ENCODE results near the gene TMEM135.
"Not testable (repeated sequence)": the region's sequence is repeated elsewhere in the genome, so short reads cannot be mapped to it uniquely, and the experiment has no call there.

The TMEM135 gene

GRCh38 chr11:87263264-87263838 is 225.6 kb downstream of the TMEM135 start:
- H3K4me1 Mint-ChIP-seq (ENCODE audit: low read depth) = peaks cover 2% of the 10 kb centered on the region
- no peaks in the 10 kb centered on the region for H3K9me3 Mint-ChIP-seq
- no peak overlapping the region for H3K4me3 Mint-ChIP-seq
- no peaks in the 10 kb centered on the region for H3K36me3 Mint-ChIP-seq (ENCODE audit: low read depth)
- H3K27me3 Mint-ChIP-seq (ENCODE audit: low read depth) = no peaks in the 10 kb centered on the region
- DNase-seq (ENCODE audit: low spot score) = no peak
- no peak overlapping the region for H3K27ac Mint-ChIP-seq

GRCh38 chr11:87263979-87264378 is 226.2 kb downstream of the TMEM135 start:
- peaks cover 2% of the 10 kb centered on the region for H3K4me1 Mint-ChIP-seq (ENCODE audit: low read depth)
- no peaks in the 10 kb centered on the region for H3K27me3 Mint-ChIP-seq (ENCODE audit: low read depth)
- no peaks in the 10 kb centered on the region for H3K9me3 Mint-ChIP-seq
- no peaks in the 10 kb centered on the region for H3K36me3 Mint-ChIP-seq (ENCODE audit: low read depth)
- H3K27ac Mint-ChIP-seq = no peak overlapping the region
- H3K4me3 Mint-ChIP-seq = no peak overlapping the region
- no peak for DNase-seq (ENCODE audit: low spot score)

GRCh38 chr11:87265132-87265531 is 227.4 kb downstream of the TMEM135 start:
- DNase-seq (ENCODE audit: low spot score) = no peak
- Mint-ChIP-seq H3K27ac (no peak overlapping the region), H3K36me3 (ENCODE audit: low read depth) (no peaks in the 10 kb centered on the region), H3K4me1 (ENCODE audit: low read depth) (peaks cover under 1% of the 10 kb centered on the region), H3K4me3 (no peak overlapping the region), H3K9me3 (no peaks in the 10 kb centered on the region), H3K27me3 (ENCODE audit: low read depth) (no peaks in the 10 kb centered on the region)

- DNase-seq (ENCODE audit: low spot score) = no peak
- Mint-ChIP-seq H3K36me3 (ENCODE audit: low read depth) (no peaks in the 10 kb centered on the region), H3K4me3 (no peak overlapping the region), H3K27ac (no peak overlapping the region), H3K27me3 (ENCODE audit: low read depth) (no peaks in the 10 kb centered on the region), H3K9me3 (no peaks in the 10 kb centered on the region), H3K4me1 (ENCODE audit: low read depth) (no peaks in the 10 kb centered on the region)
Measured at GRCh38 chr11:87265979-87266378, 228.2 kb downstream of the TMEM135 start.

GRCh38 chr11:87266751-87267150 is 229.0 kb downstream of the TMEM135 start:
- H3K27me3 Mint-ChIP-seq (ENCODE audit: low read depth) = no peaks in the 10 kb centered on the region

GRCh38 chr11:87271951-87272350 is 234.2 kb downstream of the TMEM135 start:
- H3K27me3 Mint-ChIP-seq (ENCODE audit: low read depth); H3K36me3 Mint-ChIP-seq (ENCODE audit: low read depth); DNase-seq (ENCODE audit: low spot score); H3K4me1 Mint-ChIP-seq (ENCODE audit: low read depth); H3K9me3 Mint-ChIP-seq; H3K4me3 Mint-ChIP-seq; H3K27ac Mint-ChIP-seq: not testable (repeated sequence)

More at GRCh38 chr11:87266751-87267150, 229.0 kb downstream of the TMEM135 start:
- H3K4me1 Mint-ChIP-seq (ENCODE audit: low read depth) = no peaks in the 10 kb centered on the region
- H3K4me3 Mint-ChIP-seq = no peak overlapping the region
- no peaks in the 10 kb centered on the region for H3K36me3 Mint-ChIP-seq (ENCODE audit: low read depth)
- DNase-seq (ENCODE audit: low spot score) = no peak
- H3K9me3 Mint-ChIP-seq = no peaks in the 10 kb centered on the region
- no peak overlapping the region for H3K27ac Mint-ChIP-seq

GRCh38 chr11:87275176-87275575 is 237.4 kb downstream of the TMEM135 start:
- Mint-ChIP-seq H3K4me1 (ENCODE audit: low read depth) (no peaks in the 10 kb centered on the region), H3K27ac (no peak overlapping the region), H3K36me3 (ENCODE audit: low read depth) (no peaks in the 10 kb centered on the region), H3K27me3 (ENCODE audit: low read depth) (no peaks in the 10 kb centered on the region), H3K4me3 (no peak overlapping the region), H3K9me3 (no peaks in the 10 kb centered on the region)
- DNase-seq (ENCODE audit: low spot score) = no peak

GRCh38 chr11:87280143-87280542 is 242.4 kb downstream of the TMEM135 start:
- no peak for DNase-seq (ENCODE audit: low spot score)
- Mint-ChIP-seq H3K9me3 (no peaks in the 10 kb centered on the region), H3K27me3 (ENCODE audit: low read depth) (no peaks in the 10 kb centered on the region), H3K36me3 (ENCODE audit: low read depth) (no peaks in the 10 kb centered on the region), H3K4me1 (ENCODE audit: low read depth) (no peaks in the 10 kb centered on the region), H3K27ac (no peak overlapping the region), H3K4me3 (no peak overlapping the region)

GRCh38 chr11:87281496-87281895 is 243.8 kb downstream of the TMEM135 start:
- no peak overlapping the region for H3K4me3 Mint-ChIP-seq
- H3K4me1 Mint-ChIP-seq (ENCODE audit: low read depth) = no peaks in the 10 kb centered on the region
- no peaks in the 10 kb centered on the region for H3K27me3 Mint-ChIP-seq (ENCODE audit: low read depth)
- no peaks in the 10 kb centered on the region for H3K36me3 Mint-ChIP-seq (ENCODE audit: low read depth)
- no peaks in the 10 kb centered on the region for H3K9me3 Mint-ChIP-seq
- no peak overlapping the region for H3K27ac Mint-ChIP-seq
- DNase-seq (ENCODE audit: low spot score) = no peak

- no peak for DNase-seq (ENCODE audit: low spot score)
- Mint-ChIP-seq H3K4me3 (no peak overlapping the region), H3K36me3 (ENCODE audit: low read depth) (no peaks in the 10 kb centered on the region), H3K27ac (no peak overlapping the region), H3K4me1 (ENCODE audit: low read depth) (no peaks in the 10 kb centered on the region), H3K27me3 (ENCODE audit: low read depth) (no peaks in the 10 kb centered on the region), H3K9me3 (no peaks in the 10 kb centered on the region)
Measured at GRCh38 chr11:87284306-87284705, 246.6 kb downstream of the TMEM135 start.

- not testable (repeated sequence) for H3K36me3 Mint-ChIP-seq (ENCODE audit: low read depth); H3K4me3 Mint-ChIP-seq; DNase-seq (ENCODE audit: low spot score); H3K4me1 Mint-ChIP-seq (ENCODE audit: low read depth); H3K27me3 Mint-ChIP-seq (ENCODE audit: low read depth); H3K9me3 Mint-ChIP-seq; H3K27ac Mint-ChIP-seq
Measured at GRCh38 chr11:87285674-87286073, 247.9 kb downstream of the TMEM135 start.

- Mint-ChIP-seq H3K4me1 (ENCODE audit: low read depth) (no peaks in the 10 kb centered on the region), H3K27ac (no peak overlapping the region), H3K27me3 (ENCODE audit: low read depth) (no peaks in the 10 kb centered on the region), H3K36me3 (ENCODE audit: low read depth) (no peaks in the 10 kb centered on the region), H3K4me3 (no peak overlapping the region), H3K9me3 (no peaks in the 10 kb centered on the region)
- no peak for DNase-seq (ENCODE audit: low spot score)
Measured at GRCh38 chr11:87286338-87286737, 248.6 kb downstream of the TMEM135 start.

GRCh38 chr11:87290304-87290922 is 252.7 kb downstream of the TMEM135 start:
- Mint-ChIP-seq H3K27me3 (ENCODE audit: low read depth) (no peaks in the 10 kb centered on the region), H3K27ac (no peak overlapping the region), H3K36me3 (ENCODE audit: low read depth) (no peaks in the 10 kb centered on the region), H3K9me3 (no peaks in the 10 kb centered on the region), H3K4me1 (ENCODE audit: low read depth) (no peaks in the 10 kb centered on the region), H3K4me3 (no peak overlapping the region)
- no peak for DNase-seq (ENCODE audit: low spot score)

- Mint-ChIP-seq H3K9me3 (no peaks in the 10 kb centered on the region), H3K4me1 (ENCODE audit: low read depth) (no peaks in the 10 kb centered on the region), H3K4me3 (no peak overlapping the region), H3K27ac (no peak overlapping the region), H3K27me3 (ENCODE audit: low read depth) (no peaks in the 10 kb centered on the region), H3K36me3 (ENCODE audit: low read depth) (no peaks in the 10 kb centered on the region)
- DNase-seq (ENCODE audit: low spot score) = no peak
Measured at GRCh38 chr11:87292598-87292997, 254.9 kb downstream of the TMEM135 start.

- H3K4me1 Mint-ChIP-seq (ENCODE audit: low read depth) = peaks cover 8% of the 10 kb centered on the region
- H3K9me3 Mint-ChIP-seq = no peaks in the 10 kb centered on the region
- no peak for DNase-seq (ENCODE audit: low spot score)
- H3K27me3 Mint-ChIP-seq (ENCODE audit: low read depth) = no peaks in the 10 kb centered on the region
- no peak overlapping the region for H3K4me3 Mint-ChIP-seq
- H3K36me3 Mint-ChIP-seq (ENCODE audit: low read depth) = no peaks in the 10 kb centered on the region
- no peak overlapping the region for H3K27ac Mint-ChIP-seq
Measured at GRCh38 chr11:87295237-87295636, 257.5 kb downstream of the TMEM135 start.

Measured in T-helper 2 cell treated with Interferon-gamma antibody and Interleukin-4, amounts not matched to agents 5 μg/mL and 100 μg/mL, for 36 hours (primary cell).